Measurements from ENCODE around the gene ZNF491. TPM values are rescaled to one million over a fixed set of nuclear protein-coding genes. Genes with fewer than 3 reads are reported as not detected.

ZNF491 gene
- total and polyA plus RNA-seq, 2 of the 8 experiments (the other 6 are each of a cell fraction or from before 2014, with no cell fraction given), result 0.18 to 0.78 TPM

DNA sequence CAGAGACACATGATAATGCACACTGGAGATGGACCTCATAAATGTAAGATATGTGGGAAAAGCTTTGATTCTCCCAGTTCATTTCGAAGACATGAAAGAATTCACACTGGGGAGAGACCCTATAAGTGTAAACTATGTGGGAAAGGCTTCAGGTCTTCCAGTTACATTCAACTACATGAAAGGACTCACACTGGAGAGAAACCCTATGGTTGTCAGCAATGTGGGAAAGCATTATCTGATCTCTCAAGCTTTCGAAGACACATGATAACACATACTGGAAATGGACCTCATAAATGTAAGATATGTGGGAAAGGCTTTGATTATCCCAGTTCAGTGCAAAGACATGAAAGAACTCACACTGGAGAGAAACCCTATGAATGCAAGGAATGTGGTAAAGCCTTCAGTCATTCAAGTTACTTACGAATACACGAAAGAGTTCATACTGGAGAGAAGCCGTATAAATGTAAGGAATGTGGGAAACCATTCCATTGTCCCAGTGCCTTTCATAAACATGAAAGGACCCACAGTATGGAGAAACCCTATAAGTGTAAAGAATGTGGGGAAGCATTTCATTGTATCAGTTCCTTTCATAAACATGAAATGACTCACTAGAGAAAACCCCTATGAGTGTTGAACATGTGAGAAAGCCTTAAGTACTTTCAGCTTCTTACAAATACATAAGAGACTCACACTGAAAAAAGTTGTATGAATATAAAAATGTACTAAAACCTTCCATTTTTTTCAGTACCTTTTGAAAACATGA, 16.8 kb upstream of the ZNF491 start:
- Histone ChIP-seq H2BK120ac (replicated peaks; ENCODE audit: low read depth, low read length) (no peak overlapping the region), H3K18ac (ENCODE audit: extremely low read depth, low read length) (no peak overlapping the region), H3K36me3 (ENCODE audit: control insufficient read depth in 2 of 4, insufficient read depth in 4 of 4, low read length in 3 of 4) (peaks cover 0 to 5% (median 0%) of the 10 kb centered on the region in 4 experiments; a peak in 2 of 8 replicates), H4K91ac (replicated peaks; ENCODE audit: insufficient read length, low read length) (no peak overlapping the region), H3K23me2 (ENCODE audit: low read depth, low read length) (no peaks in the 10 kb centered on the region), H3K79me2 (ENCODE audit: control insufficient read depth in 1 of 2, insufficient read depth in 2 of 2, low read length in 2 of 2) (no peaks in the 10 kb centered on the region), H2BK5ac (ENCODE audit: low read depth, low read length) (no peak overlapping the region), H3K4me3 (ENCODE audit: extremely low read depth in 1 of 4, insufficient read depth in 2 of 4, low read depth in 3 of 4, low read length in 4 of 4) (no peak overlapping the region), H4K8ac (ENCODE audit: extremely low read depth, insufficient read depth, low read length) (no peak overlapping the region), H3K4ac (replicated peaks; ENCODE audit: insufficient read length, low read depth, low read length) (no peak overlapping the region), H3K4me2 (ENCODE audit: insufficient read depth in 1 of 2, low read depth in 2 of 2, low read length in 2 of 2) (no peak overlapping the region), H3K23ac (ENCODE audit: insufficient read length) (no peak overlapping the region), H3K4me1 (replicated peaks in 1 of 4; ENCODE audit: control insufficient read depth in 3 of 4, insufficient read depth in 4 of 4, low read length in 3 of 4) (no peaks in the 10 kb centered on the region), H3K9me3 (ENCODE audit: insufficient read depth in 2 of 2, low read depth in 1 of 2, low read length in 1 of 2) (peaks cover 50 to 58% of the 10 kb centered on the region in 2 experiments), H2AFZ (ENCODE audit: low read length) (no peak overlapping the region), H2BK15ac (ENCODE audit: low read length) (no peak overlapping the region), H3K27ac (ENCODE audit: low read depth, low read length) (no peak overlapping the region), H3K9ac (replicated peaks in 1 of 4; ENCODE audit: extremely low read depth in 1 of 4, low read depth in 3 of 4, low read length in 3 of 4) (no peak overlapping the region), H2BK12ac (ENCODE audit: low read depth, low read length) (no peak overlapping the region), H2BK20ac (ENCODE audit: low read length) (no peak overlapping the region), H4K5ac (ENCODE audit: insufficient read length, low read depth, low read length) (no peak overlapping the region), H2AK5ac (ENCODE audit: low read depth, low read length) (no peak overlapping the region), H3K27me3 (replicated peaks in 1 of 4; ENCODE audit: control insufficient read depth in 3 of 4, extremely low read depth in 1 of 4, insufficient read depth in 3 of 4, low read length in 3 of 4) (no peaks in the 10 kb centered on the region; a peak in 1 of 7 replicates), H4K20me1 (replicated peaks in 1 of 2; ENCODE audit: control insufficient read depth in 1 of 2, insufficient read depth in 2 of 2, low read length in 2 of 2) (no peaks in the 10 kb centered on the region), H3K56ac (replicated peaks; ENCODE audit: insufficient read length, low read depth, low read length) (no peak overlapping the region), H3K79me1 (ENCODE audit: low read depth, low read length) (no peaks in the 10 kb centered on the region), H3K14ac (ENCODE audit: insufficient read length) (no peak overlapping the region)
- CTCF ChIA-PET (ENCODE audit: partially characterized antibody), result interaction anchor here (0.9 to 1.2 kb wide), 2 partner anchors 17 to 122 kb away, joined by 3 read pairs; partner anchors contain the start of gene ZNF491
- POLR2A ChIA-PET (ENCODE audit: partially characterized antibody), result no interaction called here
- 87% methylated on average over 5 of the region's 5 CpGs; no CpG with 5 or more reads in 1 of the 2 experiments for WGBS, 2 experiments (ENCODE audit: extremely low coverage in 1 of 2, insufficient coverage in 1 of 2, insufficient read length in 1 of 2, insufficient replicate concordance in 2 of 2, low coverage in 1 of 2, low lambda C conversion rate in 2 of 2, missing lambda C conversion rate in 1 of 2)
- no peak for FAIRE-seq
- DNase-seq (ENCODE audit: low read depth in 1 of 2, low spot score in 2 of 2), result no peak
- TF ChIP-seq RNF2 (IDR thresholded peaks at IDR 0.05; ENCODE audit: borderline replicate concordance, low read depth, low read length, missing control alignments, poor library complexity, severe bottlenecking), result no peak
- TF ChIP-seq MAFK (IDR thresholded peaks at IDR 0.05; ENCODE audit: low read depth, low read length), result no peak
- TF ChIP-seq EP300 (IDR thresholded peaks at IDR 0.05; ENCODE audit: borderline replicate concordance in 1 of 2, low read depth in 2 of 2, low read length in 2 of 2), result no peak
- TF ChIP-seq CREB1 (IDR thresholded peaks at IDR 0.05), result no peak
- TF ChIP-seq TCF12 (IDR thresholded peaks at IDR 0.05; ENCODE audit: low read depth, low read length), result no peak
- TF ChIP-seq SP4 (IDR thresholded peaks at IDR 0.05; ENCODE audit: low read length), result no peak
- TF ChIP-seq TEAD4 (IDR thresholded peaks at IDR 0.05; ENCODE audit: low read depth, low read length), result no peak
- TF ChIP-seq KDM4A (IDR thresholded peaks at IDR 0.05; ENCODE audit: low read depth, low read length, severe bottlenecking), result no peak
- no peak for TF ChIP-seq HDAC2 (IDR thresholded peaks at IDR 0.05; ENCODE audit: borderline replicate concordance in 1 of 2, low read depth in 2 of 2, low read length in 2 of 2)
- no peak for TF ChIP-seq SAP30 (IDR thresholded peaks at IDR 0.05; ENCODE audit: insufficient read depth, insufficient replicate concordance, low read length)
- TF ChIP-seq, protein P1, sequence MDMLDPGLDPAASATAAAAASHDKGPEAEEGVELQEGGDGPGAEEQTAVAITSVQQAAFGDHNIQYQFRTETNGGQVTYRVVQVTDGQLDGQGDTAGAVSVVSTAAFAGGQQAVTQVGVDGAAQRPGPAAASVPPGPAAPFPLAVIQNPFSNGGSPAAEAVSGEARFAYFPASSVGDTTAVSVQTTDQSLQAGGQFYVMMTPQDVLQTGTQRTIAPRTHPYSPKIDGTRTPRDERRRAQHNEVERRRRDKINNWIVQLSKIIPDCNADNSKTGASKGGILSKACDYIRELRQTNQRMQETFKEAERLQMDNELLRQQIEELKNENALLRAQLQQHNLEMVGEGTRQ (IDR thresholded peaks at IDR 0.05; ENCODE audit: low read length), result no peak

All from H1 (cell line).